Measurements from ENCODE around the gene PIGM.
A peak's percentile ranks its signal among the peaks of the same experiment; 100 is the strongest.

PIGM gene

DNA sequence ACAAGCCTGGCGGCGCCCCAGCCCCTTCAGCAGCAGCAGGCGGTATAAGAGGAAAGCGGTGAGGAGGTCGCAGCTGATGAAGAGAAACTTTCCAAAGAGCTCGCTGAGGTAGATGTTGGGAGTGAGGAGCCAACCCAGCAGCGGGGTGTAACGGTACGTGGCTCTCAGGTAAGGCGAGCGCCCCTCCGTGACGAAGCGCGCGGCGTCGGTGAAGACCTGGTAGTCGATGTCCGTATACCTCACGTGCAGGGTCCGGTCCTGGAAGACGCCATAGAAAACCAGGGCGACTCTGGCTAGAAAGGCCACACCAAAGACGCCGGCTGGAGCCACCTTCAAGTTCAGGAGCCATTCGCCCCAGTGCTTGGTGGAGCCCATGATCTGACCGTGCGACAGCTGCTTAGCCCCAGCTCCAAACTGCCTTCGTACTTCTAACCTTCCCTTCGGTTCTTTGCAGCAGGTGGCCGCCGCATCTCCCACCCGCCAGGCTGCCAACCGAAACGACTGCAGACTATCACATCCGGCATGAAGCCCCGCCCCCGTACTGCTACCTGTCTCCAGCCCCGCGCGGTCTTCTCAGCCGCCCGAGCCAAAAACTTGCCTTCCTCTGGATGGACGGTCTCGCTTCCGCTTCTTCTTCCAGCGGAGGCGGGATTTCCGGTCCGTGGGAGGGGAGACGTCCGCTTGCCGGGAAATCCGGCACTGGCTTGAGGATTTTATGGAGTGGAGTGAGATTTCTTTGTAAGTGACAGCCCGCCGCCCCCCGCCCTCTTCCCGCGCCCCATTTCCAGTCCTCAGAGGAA lies at the start of gene PIGM:
Gene PIGM, minus strand, starts transcription at position 626 of the 800 bp plus-strand sequence. Its CDS starts 251 bp downstream, at position 375.
- in situ Hi-C loops (cut with HindIII; ENCODE audit: low pct_ligation_motif_present, low pct_unique_long_range_greater_than_20kb, low sequenced_read_pairs) = no loop called here
- peak; percentile 96 for DNase-seq

GRCh38 chr1:160081261-160081936 lies 49.6 kb upstream of the PIGM start, which contains the start of gene KCNJ9:
Gene KCNJ9, plus strand, starts transcription at chr1:160081538. Its CDS starts 2,493 bp downstream, at chr1:160084031.
- DNase-seq = no peak
- in situ Hi-C loops (cut with HindIII; ENCODE audit: low pct_ligation_motif_present, low pct_unique_long_range_greater_than_20kb, low sequenced_read_pairs) = no loop called here

- DNase-seq = no peak
- in situ Hi-C loops (cut with HindIII; ENCODE audit: low pct_ligation_motif_present, low pct_unique_long_range_greater_than_20kb, low sequenced_read_pairs) = no loop called here
Observed at GRCh38 chr1:160080381-160081100, 48.8 kb upstream of the PIGM start.

GRCh38 chr1:160079448-160079847 lies 47.7 kb upstream of the PIGM start:
- in situ Hi-C loops (cut with HindIII; ENCODE audit: low pct_ligation_motif_present, low pct_unique_long_range_greater_than_20kb, low sequenced_read_pairs) = no loop called here
- no peak for DNase-seq

- peak; percentile 44 for DNase-seq
- in situ Hi-C loops (cut with HindIII; ENCODE audit: low pct_ligation_motif_present, low pct_unique_long_range_greater_than_20kb, low sequenced_read_pairs) = no loop called here
Observed at GRCh38 chr1:160078512-160079195, 46.9 kb upstream of the PIGM start.

- in situ Hi-C loops (cut with HindIII; ENCODE audit: low pct_ligation_motif_present, low pct_unique_long_range_greater_than_20kb, low sequenced_read_pairs) = no loop called here
- no peak for DNase-seq
Observed at GRCh38 chr1:160077486-160077885, 45.7 kb upstream of the PIGM start.

GRCh38 chr1:160076295-160076694 lies 44.5 kb upstream of the PIGM start:
- in situ Hi-C loops (cut with HindIII; ENCODE audit: low pct_ligation_motif_present, low pct_unique_long_range_greater_than_20kb, low sequenced_read_pairs) = no loop called here
- DNase-seq = no peak

- in situ Hi-C loops (cut with HindIII; ENCODE audit: low pct_ligation_motif_present, low pct_unique_long_range_greater_than_20kb, low sequenced_read_pairs) = no loop called here
- no peak for DNase-seq
Observed at GRCh38 chr1:160075836-160076235, 44.0 kb upstream of the PIGM start.

GRCh38 chr1:160074865-160075264 lies 43.1 kb upstream of the PIGM start:
- no peak for DNase-seq
- in situ Hi-C loops (cut with HindIII; ENCODE audit: low pct_ligation_motif_present, low pct_unique_long_range_greater_than_20kb, low sequenced_read_pairs) = no loop called here

- in situ Hi-C loops (cut with HindIII; ENCODE audit: low pct_ligation_motif_present, low pct_unique_long_range_greater_than_20kb, low sequenced_read_pairs) = no loop called here
- DNase-seq = no peak
Observed at GRCh38 chr1:160071289-160071688, 39.5 kb upstream of the PIGM start.

DNA sequence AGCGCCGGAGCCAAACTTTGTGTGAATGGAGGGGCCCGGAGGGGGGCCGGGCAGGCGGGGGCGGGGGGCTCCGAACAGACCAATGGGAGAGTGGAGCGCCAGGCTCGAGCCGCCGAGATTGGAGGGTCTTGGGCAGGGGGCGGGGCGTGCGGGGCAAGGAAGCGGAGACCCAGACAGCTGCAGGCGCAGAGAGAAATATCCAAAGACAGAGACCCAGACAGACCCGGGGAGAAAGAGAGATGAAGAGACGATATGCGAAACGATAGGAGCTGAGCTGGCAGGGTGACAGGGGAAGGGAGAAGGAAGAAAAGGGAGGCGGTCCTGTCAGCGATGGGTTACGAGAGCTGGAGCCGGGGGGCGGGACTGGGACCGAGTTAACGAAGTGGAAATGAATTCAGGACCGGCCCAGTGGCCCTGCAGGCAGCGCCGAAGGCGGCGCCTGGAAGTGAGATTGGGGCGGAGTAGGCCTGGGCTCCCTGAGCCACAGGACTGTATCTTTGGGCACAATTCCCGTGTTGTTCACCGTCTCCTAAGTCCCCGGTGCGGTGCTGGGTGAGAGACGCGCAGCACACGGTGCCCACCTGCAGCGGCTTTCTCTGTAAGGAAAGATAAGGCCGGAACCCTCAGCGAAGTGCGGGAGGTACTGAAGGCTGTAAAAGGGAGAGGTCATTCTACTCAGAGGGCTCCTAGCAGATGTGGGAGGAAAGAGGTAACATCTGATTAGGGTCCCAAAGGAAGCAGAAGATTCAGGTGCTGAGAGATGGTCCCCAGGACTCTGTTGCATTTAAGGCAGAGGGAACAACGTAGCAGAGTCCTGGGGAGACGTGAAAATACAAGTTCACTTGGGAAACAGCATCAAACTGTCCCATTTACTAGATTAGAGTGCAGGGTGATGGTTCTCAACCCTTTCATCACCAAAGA lies 38.7 kb upstream of the PIGM start:
- DNase-seq = peak; percentile 72
- in situ Hi-C loops (cut with HindIII; ENCODE audit: low pct_ligation_motif_present, low pct_unique_long_range_greater_than_20kb, low sequenced_read_pairs) = no loop called here

- DNase-seq = no peak
- in situ Hi-C loops (cut with HindIII; ENCODE audit: low pct_ligation_motif_present, low pct_unique_long_range_greater_than_20kb, low sequenced_read_pairs) = no loop called here
Observed at GRCh38 chr1:160069460-160070231, 37.9 kb upstream of the PIGM start, which contains the start of gene KCNJ10. Gene KCNJ10, minus strand, starts transcription at chr1:160070160. Its CDS starts 27,628 bp downstream, at chr1:160042532.

DNA sequence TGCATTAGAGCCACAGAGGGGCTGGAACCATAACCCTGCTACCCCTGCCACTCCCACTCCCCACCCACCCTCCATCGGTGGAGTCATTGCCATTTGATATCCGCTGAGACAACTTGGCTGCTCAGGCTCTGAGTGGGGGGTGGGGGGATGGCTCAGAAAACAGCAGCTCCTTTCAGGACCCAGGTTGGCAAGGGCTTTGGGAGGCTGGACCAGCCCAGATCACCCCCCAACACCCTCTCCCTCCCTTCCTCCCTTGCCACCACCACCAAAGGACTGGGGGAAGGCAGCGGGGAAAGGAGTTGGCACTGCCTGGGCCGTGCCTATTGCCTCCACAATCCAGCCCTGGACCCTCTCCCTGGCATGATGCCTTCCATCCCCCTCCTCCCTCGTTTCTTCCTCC lies 36.4 kb upstream of the PIGM start:
- in situ Hi-C loops (cut with HindIII; ENCODE audit: low pct_ligation_motif_present, low pct_unique_long_range_greater_than_20kb, low sequenced_read_pairs) = no loop called here
- DNase-seq = no peak

DNA sequence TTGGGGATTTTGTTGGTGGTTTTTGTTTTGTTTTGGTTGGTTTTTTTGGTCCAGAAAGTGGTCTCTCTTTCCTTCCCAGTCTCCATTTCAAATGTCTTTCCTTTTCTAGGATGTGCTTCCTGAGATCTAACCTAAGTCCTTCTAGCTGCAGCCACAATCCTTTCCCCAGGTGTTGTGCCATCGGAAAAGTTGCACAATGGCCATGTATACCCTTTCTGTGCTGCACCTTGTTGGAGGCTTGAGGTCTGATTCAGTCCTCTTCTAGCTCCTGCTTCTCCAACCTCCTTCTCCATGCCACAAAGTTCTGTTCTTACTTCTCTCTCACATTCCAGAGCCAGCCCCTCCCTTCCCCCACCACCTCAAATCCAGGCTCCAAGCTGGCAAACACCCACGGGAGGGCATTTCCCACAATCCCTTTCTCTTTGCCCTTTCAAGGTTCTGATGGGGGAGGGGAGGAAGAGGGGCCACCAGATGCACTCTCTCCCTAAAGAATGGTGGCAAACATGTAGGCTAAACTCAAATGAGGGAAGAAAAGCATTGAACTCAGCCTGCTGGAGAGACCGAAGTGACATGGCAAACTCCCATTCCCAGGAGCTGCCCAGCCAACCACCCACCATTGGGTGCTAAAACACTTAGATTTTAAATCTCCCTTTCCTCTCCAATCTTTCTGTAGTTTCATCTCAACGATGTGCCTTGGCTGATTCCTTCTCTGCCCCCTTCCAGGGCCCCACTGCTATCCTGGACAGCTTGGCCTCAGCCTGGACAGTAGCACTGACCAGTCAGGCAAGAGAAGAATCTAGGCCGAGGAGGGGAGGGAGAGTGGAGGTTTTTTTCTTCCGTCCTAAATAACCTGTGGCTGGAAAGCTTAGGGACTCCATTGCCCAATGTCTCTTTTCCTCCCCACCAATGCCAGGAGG lies 35.3 kb upstream of the PIGM start:
- in situ Hi-C loops (cut with HindIII; ENCODE audit: low pct_ligation_motif_present, low pct_unique_long_range_greater_than_20kb, low sequenced_read_pairs) = no loop called here
- DNase-seq = no peak

DNA sequence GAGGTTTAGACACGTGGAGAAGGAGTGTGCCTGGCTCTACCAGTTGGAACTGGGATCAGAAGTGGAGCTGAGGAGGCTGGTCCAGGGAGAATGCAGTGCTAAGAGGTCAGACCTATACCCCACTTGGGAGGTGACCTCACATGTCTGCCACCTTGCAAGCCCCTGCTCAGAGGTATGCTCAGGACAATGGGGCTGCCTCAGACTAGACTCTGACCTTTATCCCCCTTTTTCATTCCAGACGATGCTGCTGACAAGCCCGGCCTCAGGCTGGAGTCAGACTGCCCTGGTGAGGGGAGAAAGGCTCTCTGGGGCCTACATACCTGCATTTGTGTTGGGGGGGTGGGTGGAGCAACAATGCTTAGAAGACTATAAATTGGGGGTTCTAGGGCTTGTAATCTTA lies 33.0 kb upstream of the PIGM start:
- DNase-seq = no peak
- in situ Hi-C loops (cut with HindIII; ENCODE audit: low pct_ligation_motif_present, low pct_unique_long_range_greater_than_20kb, low sequenced_read_pairs) = no loop called here

DNA sequence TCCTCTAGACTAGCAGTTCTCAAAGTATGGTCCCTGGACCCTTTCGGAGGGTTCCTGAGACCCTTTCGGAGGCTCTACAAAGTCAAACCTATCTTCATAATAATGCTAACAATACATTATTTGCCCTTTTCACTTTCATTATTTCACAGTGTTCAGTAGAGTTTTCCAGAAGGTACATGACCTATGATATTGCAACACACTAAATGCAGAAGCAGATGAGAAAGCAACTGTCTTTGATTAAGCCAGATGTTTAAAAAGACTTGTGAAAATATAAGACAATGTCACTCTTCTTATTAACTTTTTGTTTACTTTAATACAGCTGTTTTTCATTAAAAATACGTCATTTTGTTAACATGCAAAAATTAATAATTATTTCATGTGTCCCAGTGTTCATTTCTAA lies 32.4 kb upstream of the PIGM start:
- DNase-seq = no peak
- in situ Hi-C loops (cut with HindIII; ENCODE audit: low pct_ligation_motif_present, low pct_unique_long_range_greater_than_20kb, low sequenced_read_pairs) = no loop called here
